GM19099 (cell line): ENCODE data around the gene PRKACG.

Experiments used
- POLR2A ChIP-seq: IDR thresholded peaks from 3 replicates; pipeline ENCODE4 v1.6.1; 2011; ENCODE audit warnings: low read depth; ENCODE audit not compliant: insufficient read length; ENCODE audit errors: extremely low read depth

Gene PRKACG

DNA sequence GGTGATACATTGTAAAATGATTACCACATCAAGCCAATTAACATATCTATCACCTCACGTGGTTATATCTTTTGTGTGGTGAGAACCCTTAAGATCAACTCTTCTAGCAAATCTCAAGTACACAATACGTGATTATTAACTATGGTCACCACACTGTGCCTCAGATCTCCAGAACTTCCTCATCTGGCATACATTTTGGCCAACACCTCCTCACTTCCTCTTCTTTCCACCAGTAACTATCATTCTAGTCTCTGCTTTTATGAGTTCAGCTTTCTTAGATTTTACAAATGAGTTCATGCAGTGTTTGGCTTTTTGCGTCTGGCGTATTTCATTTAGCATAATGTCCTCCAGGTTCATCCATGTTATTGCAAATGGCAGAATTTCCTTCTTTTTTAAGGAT is 35.8 kb downstream of the PRKACG start:
- TF ChIP-seq POLR2A, result no peak

- peak; percentile 39 for TF ChIP-seq POLR2A
Observed at GRCh38 chr9:68975365-68976043, 38.4 kb downstream of the PRKACG start.

GRCh38 chr9:68974901-68975300 is 39.0 kb downstream of the PRKACG start:
- TF ChIP-seq POLR2A, result no peak

DNA sequence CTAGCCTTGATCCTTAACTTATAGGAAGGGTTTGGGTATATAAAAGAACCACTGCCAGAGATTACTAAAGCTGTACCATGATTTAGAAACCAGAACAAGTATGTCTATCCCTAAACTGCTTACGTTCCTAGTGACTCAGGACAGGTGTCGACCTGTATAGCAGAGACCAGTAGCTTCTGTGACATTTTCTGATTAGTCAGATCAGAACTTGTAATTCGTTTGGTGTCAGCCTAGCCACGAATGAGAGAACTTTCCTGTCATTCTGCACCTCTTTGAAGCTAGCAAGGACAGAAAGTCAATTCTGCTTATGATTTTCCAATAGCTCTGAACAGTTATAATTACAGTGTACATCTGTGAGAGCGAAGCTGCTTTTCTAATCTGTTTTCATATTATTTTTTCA is 39.5 kb downstream of the PRKACG start:
- peak; percentile 35 for TF ChIP-seq POLR2A

GRCh38 chr9:68973619-68974018 is 40.3 kb downstream of the PRKACG start:
- no peak for TF ChIP-seq POLR2A

- TF ChIP-seq POLR2A, result no peak
Observed at GRCh38 chr9:68970151-68970550, 43.8 kb downstream of the PRKACG start.

DNA sequence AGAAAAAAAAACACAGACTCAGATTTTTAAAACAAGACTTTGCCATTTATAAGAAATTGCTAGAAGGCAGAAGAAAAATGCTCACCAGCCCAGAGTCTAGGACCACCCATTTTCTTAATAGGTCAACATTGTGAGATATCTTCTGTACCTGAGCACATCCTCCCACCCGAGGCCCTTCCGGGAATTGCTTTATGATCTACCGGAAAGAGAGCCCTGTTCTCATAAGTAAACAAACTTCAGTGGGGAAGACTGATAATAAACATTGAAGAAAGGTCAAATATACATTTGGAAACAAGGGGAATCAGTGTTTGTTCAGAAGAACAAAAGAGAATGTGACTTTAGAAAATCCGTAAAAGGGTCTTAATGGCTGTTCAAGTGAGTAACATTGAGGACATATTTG is 44.4 kb downstream of the PRKACG start:
- TF ChIP-seq POLR2A, result no peak

DNA sequence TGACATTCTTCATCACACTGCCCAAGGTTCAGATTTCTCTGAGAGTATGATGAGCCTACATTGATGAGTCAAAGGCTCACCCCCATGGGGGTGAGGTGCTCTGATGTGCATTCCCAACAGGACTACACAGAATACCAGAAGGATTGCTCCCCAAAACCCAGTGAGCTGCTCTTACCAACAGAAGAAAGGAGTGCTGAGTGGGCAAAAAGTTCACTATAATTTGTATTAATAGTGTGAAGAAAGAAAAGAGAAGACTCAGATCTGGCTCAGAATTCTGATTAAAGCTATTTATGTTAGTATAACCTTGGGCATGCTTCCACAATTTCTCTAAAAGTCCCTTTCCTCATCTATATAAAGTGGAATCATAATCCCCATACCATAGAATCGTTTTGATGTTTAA is 46.1 kb downstream of the PRKACG start:
- TF ChIP-seq POLR2A, result no peak

GRCh38 chr9:68966496-68966944 is 47.4 kb downstream of the PRKACG start:
- no peak for TF ChIP-seq POLR2A

DNA sequence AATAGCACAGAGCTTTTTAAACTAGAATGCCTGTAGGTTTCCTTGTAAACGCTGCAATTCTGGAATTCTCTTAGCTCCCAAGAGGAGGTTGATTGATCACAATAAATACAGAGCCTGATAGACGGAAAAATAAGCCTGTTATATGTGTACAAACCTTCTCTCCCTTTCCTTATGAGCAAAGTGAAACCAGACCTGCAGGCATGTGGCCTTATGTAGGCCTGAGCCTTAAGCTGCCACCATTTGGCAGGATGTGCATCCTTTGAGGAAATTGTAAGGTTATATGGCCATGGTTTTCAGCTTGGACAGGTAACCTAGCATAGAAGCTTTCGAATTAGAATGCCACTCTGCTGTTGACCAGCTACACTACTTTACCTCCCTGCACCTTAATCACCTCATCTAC is 49.1 kb downstream of the PRKACG start:
- no peak for TF ChIP-seq POLR2A

- TF ChIP-seq POLR2A, result no peak
Observed at GRCh38 chr9:68964102-68964541, 49.8 kb downstream of the PRKACG start.

GRCh38 chr9:68963416-68963815 is 50.5 kb downstream of the PRKACG start:
- TF ChIP-seq POLR2A, result no peak
